KBM-7 (cell line): Measurements from ENCODE around the gene GALNT15.

Source experiments
- DNase-seq: peaks from one replicate; pipeline ENCODE4 v3.0.0-alpha.2; 2015
- in situ Hi-C: fragments of 300-500 bp; cut with MboI; formaldehyde crosslinking; loops from 2 replicates; pipeline ENCODE4 v1.14.3; 2020; ENCODE audit warnings: low sequenced_read_pairs, low pct_unique_long_range_greater_than_20kb, mixed read lengths

GALNT15 gene

GRCh38 chr3:16182612-16183011 lies 8.1 kb downstream of the GALNT15 start:
- in situ Hi-C loops, result no loop called here
- DNase-seq, result no peak

GRCh38 chr3:16183082-16183481 lies 8.6 kb downstream of the GALNT15 start:
- in situ Hi-C loops, result no loop called here
- no peak for DNase-seq

GRCh38 chr3:16183601-16184270 lies 9.3 kb downstream of the GALNT15 start:
- no peak for DNase-seq

GRCh38 chr3:16186086-16186485 lies 11.6 kb downstream of the GALNT15 start:
- DNase-seq, result no peak
- in situ Hi-C loops, result no loop called here

More at GRCh38 chr3:16183601-16184270, 9.3 kb downstream of the GALNT15 start:
- in situ Hi-C loops, result no loop called here

- in situ Hi-C loops, result no loop called here
- DNase-seq, result no peak
Observed at GRCh38 chr3:16186565-16186964, 12.1 kb downstream of the GALNT15 start.

- in situ Hi-C loops, result no loop called here
- no peak for DNase-seq
Observed at GRCh38 chr3:16187213-16187790, 12.8 kb downstream of the GALNT15 start.

- in situ Hi-C loops, result no loop called here
- DNase-seq, result no peak
Observed at GRCh38 chr3:16188071-16188470, 13.6 kb downstream of the GALNT15 start.

GRCh38 chr3:16189201-16189600 lies 14.7 kb downstream of the GALNT15 start:
- DNase-seq, result no peak
- in situ Hi-C loops, result no loop called here

GRCh38 chr3:16190704-16191103 lies 16.2 kb downstream of the GALNT15 start:
- in situ Hi-C loops, result no loop called here
- DNase-seq, result no peak

- in situ Hi-C loops, result no loop called here
- DNase-seq, result no peak
Observed at GRCh38 chr3:16191591-16191990, 17.1 kb downstream of the GALNT15 start.

- in situ Hi-C loops, result no loop called here
Observed at GRCh38 chr3:16192176-16192811, 17.8 kb downstream of the GALNT15 start.

GRCh38 chr3:16198427-16198826 lies 23.9 kb downstream of the GALNT15 start:
- in situ Hi-C loops, result no loop called here
- no peak for DNase-seq

More at GRCh38 chr3:16192176-16192811, 17.8 kb downstream of the GALNT15 start:
- DNase-seq, result no peak

- in situ Hi-C loops, result no loop called here
- DNase-seq, result no peak
Observed at GRCh38 chr3:16199769-16200168, 25.3 kb downstream of the GALNT15 start.

GRCh38 chr3:16200411-16200810 lies 25.9 kb downstream of the GALNT15 start:
- in situ Hi-C loops, result no loop called here
- no peak for DNase-seq

GRCh38 chr3:16203031-16203430 lies 28.6 kb downstream of the GALNT15 start:
- DNase-seq, result no peak
- in situ Hi-C loops, result no loop called here

GRCh38 chr3:16203671-16204629 lies 29.5 kb downstream of the GALNT15 start:
- in situ Hi-C loops, result no loop called here
- no peak for DNase-seq

- no peak for DNase-seq
- in situ Hi-C loops, result no loop called here
Observed at GRCh38 chr3:16204751-16205150, 30.3 kb downstream of the GALNT15 start.

GRCh38 chr3:16205156-16205870 lies 30.8 kb downstream of the GALNT15 start:
- in situ Hi-C loops, result no loop called here
- DNase-seq, result no peak

- DNase-seq, result no peak
- in situ Hi-C loops, result no loop called here
Observed at GRCh38 chr3:16207031-16207430, 32.6 kb downstream of the GALNT15 start.
